Measurements from ENCODE around the gene COL20A1. TPM values are rescaled to one million over a fixed set of nuclear protein-coding genes. Genes with fewer than 3 reads are reported as not detected.

COL20A1 gene
- total and polyA plus RNA-seq, 2 of the 13 experiments (the other 11 are each of a cell fraction or from before 2014, with no cell fraction given) = not detected

GRCh38 chr20:63317601-63318291 lies 24.8 kb downstream of the COL20A1 start (continued):
- no peak for TF ChIP-seq ZHX2 (IDR thresholded peaks at IDR 0.05; ENCODE audit: low read depth)
- TF ChIP-seq ZHX2 (CRISPR knock-in tag; IDR thresholded peaks at IDR 0.05; ENCODE audit: borderline replicate concordance) = no peak
- no peak for TF ChIP-seq ZNF34 (CRISPR knock-in tag; IDR thresholded peaks at IDR 0.05; ENCODE audit: borderline replicate concordance)

- CTCF ChIA-PET (ENCODE audit: low intra/inter-chr PET ratio, low total read pairs) = no interaction called here
- Histone ChIP-seq H3K4me3 (replicated peaks in 1 of 3; ENCODE audit: insufficient read depth in 1 of 3, low read depth in 2 of 3, low read length in 3 of 3) (no peak overlapping the region), H3K9me3 (ENCODE audit: low read length) (no peaks in the 10 kb centered on the region), H3K27me3 (ENCODE audit: control insufficient read depth in 1 of 2, insufficient read depth in 2 of 2, low read length in 2 of 2) (peaks cover 8 to 52% of the 10 kb centered on the region in 2 experiments; a peak in 4 of 5 replicates), H4K20me1 (ENCODE audit: insufficient read depth, low read length) (peaks cover 5% of the 10 kb centered on the region; the same call in 1 of the 2 replicates), H3K27ac (ENCODE audit: extremely low read length, insufficient read depth, low read length) (no peak overlapping the region), H2AFZ (ENCODE audit: low read length) (no peak overlapping the region), H3K4me1 (ENCODE audit: insufficient read depth, low read length) (no peaks in the 10 kb centered on the region), H3K79me2 (ENCODE audit: insufficient read depth, low read length) (no peaks in the 10 kb centered on the region), H3K9ac (ENCODE audit: insufficient read depth, low read depth, low read length) (no peak overlapping the region), H3K4me2 (ENCODE audit: low read depth, low read length) (no peak overlapping the region), H3K36me3 (replicated peaks in 1 of 2; ENCODE audit: control insufficient read depth in 1 of 2, insufficient read depth in 2 of 2, low read length in 2 of 2) (no peaks in the 10 kb centered on the region)
- DNase-seq (ENCODE audit: low spot score) = no peak
- BruUV-seq (replicated peaks) = no TSS peak
- in situ Hi-C loops (cut with HindIII; ENCODE audit: extremely low pct_ligation_motif_present, low pct_unique_long_range_greater_than_20kb) (no loop called here), intact Hi-C loops (cut with micrococcal nuclease; ENCODE audit: unreplicated experiment) (no loop called here)
- FAIRE-seq = no peak
- POLR2A ChIA-PET = no interaction called here
- ATAC-seq = no peak
- 46% methylated on average over 23 of the region's 24 CpGs for WGBS (ENCODE audit: low lambda C conversion rate)
- TF ChIP-seq FOXC1 (CRISPR knock-in tag; IDR thresholded peaks at IDR 0.05; ENCODE audit: borderline replicate concordance) (no peak), TOPORS (CRISPR knock-in tag; IDR thresholded peaks at IDR 0.05) (no peak), KLF15 (CRISPR knock-in tag; IDR thresholded peaks at IDR 0.05; ENCODE audit: borderline replicate concordance) (no peak), ZSCAN29 (CRISPR knock-in tag; conservative IDR thresholded peaks at IDR 0.05) (no peak), TBX2 (CRISPR knock-in tag; IDR thresholded peaks at IDR 0.05; ENCODE audit: borderline replicate concordance) (no peak), SIX4 (CRISPR knock-in tag; IDR thresholded peaks at IDR 0.05) (no peak), KAT7 (CRISPR knock-in tag; IDR thresholded peaks at IDR 0.05; ENCODE audit: borderline replicate concordance) (no peak), TEF (CRISPR knock-in tag; IDR thresholded peaks at IDR 0.05) (no peak), ZNF160 (CRISPR knock-in tag; IDR thresholded peaks at IDR 0.05) (no peak), FOXP4 (CRISPR knock-in tag; IDR thresholded peaks at IDR 0.05) (no peak)
Measured at GRCh38 chr20:63318391-63319163, 25.6 kb downstream of the COL20A1 start.
